Ovary (tissue), 3 donors: Measurements from ENCODE around the gene CST6.

Experiments
- POLR2A ChIP-seq: fragments of 450-650 bp; IDR thresholded peaks from one replicate; pipeline ENCODE4 v1.6.1; 2017; ENCODE audit warnings: antibody characterized with exemption, mild to moderate bottlenecking, moderate library complexity
- TF ChIP-seq, protein P1 (sequence below), 3 donors: fragments of 450-650 bp in 2 of 3; fragments of 200-600 bp in 1 of 3; IDR thresholded peaks; one replicate each; pipeline versions ENCODE4 v1.5.1 to v1.8.0; 2016 to 2022; ENCODE audit warnings: antibody characterized with exemption in 3 of 3, mild to moderate bottlenecking in 1 of 3
- donor health status: DM: no; HTN: no; CAD: no.

DNA sequence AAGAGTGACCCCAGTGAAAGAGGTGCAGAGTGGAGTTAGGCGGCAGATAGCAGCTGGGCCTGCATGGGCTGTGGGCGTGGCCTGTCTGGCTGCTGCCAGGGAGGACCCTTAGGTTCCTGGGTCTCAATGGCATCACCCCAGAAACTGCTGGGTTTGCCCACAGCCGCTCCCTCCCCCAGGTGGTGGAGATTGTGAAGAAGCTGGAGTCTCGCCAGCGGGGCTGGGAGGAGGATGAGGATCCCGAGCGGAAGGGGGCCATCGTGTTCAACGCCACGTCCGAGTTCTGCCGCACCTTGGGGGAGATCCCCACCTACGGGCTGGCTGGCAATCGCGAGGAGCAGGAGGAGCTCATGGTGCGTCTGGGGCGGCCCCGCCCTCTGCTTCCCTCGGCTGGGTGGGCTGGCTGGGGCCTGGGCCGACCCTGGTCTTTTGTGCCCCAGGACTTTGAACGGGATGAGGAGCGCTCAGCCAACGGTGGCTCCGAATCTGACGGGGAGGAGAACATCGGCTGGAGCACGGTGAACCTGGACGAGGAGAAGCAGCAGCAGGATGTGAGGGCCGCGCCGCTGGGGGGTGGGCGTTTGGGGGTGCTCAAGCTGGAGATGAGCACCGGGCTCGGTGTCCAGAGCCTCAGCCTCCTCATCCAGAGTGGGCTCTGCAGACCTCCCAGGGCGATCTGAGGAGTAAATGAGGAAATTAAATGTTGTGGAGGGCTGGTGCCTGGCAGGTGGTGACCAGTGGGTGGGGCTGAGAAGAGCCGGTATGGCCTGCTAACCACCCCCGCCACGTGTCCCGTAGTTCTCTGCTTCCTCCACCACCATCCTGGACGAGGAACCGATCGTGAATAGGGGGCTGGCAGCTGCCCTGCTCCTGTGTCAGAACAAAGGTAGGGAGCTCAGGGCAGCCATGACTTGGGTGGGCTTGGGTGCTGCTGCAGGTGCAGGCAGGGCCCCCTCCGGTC lies 35.3 kb upstream of the CST6 start:
- TF ChIP-seq, protein P1, sequence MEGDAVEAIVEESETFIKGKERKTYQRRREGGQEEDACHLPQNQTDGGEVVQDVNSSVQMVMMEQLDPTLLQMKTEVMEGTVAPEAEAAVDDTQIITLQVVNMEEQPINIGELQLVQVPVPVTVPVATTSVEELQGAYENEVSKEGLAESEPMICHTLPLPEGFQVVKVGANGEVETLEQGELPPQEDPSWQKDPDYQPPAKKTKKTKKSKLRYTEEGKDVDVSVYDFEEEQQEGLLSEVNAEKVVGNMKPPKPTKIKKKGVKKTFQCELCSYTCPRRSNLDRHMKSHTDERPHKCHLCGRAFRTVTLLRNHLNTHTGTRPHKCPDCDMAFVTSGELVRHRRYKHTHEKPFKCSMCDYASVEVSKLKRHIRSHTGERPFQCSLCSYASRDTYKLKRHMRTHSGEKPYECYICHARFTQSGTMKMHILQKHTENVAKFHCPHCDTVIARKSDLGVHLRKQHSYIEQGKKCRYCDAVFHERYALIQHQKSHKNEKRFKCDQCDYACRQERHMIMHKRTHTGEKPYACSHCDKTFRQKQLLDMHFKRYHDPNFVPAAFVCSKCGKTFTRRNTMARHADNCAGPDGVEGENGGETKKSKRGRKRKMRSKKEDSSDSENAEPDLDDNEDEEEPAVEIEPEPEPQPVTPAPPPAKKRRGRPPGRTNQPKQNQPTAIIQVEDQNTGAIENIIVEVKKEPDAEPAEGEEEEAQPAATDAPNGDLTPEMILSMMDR (IDR thresholded peaks at IDR 0.05) = no peak
- no peak for TF ChIP-seq POLR2A
